ENCODE data around the gene TTC9.

- TF ChIP-seq, protein P1, sequence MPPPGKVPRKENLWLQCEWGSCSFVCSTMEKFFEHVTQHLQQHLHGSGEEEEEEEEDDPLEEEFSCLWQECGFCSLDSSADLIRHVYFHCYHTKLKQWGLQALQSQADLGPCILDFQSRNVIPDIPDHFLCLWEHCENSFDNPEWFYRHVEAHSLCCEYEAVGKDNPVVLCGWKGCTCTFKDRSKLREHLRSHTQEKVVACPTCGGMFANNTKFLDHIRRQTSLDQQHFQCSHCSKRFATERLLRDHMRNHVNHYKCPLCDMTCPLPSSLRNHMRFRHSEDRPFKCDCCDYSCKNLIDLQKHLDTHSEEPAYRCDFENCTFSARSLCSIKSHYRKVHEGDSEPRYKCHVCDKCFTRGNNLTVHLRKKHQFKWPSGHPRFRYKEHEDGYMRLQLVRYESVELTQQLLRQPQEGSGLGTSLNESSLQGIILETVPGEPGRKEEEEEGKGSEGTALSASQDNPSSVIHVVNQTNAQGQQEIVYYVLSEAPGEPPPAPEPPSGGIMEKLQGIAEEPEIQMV (tag; conservative IDR thresholded peaks at IDR 0.05; ENCODE audit: low read depth): no peak
- TF ChIP-seq, protein P2, sequence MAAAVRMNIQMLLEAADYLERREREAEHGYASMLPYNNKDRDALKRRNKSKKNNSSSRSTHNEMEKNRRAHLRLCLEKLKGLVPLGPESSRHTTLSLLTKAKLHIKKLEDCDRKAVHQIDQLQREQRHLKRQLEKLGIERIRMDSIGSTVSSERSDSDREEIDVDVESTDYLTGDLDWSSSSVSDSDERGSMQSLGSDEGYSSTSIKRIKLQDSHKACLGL (CRISPR knock-in tag; IDR thresholded peaks at IDR 0.05; ENCODE audit: borderline replicate concordance, poor library complexity, severe bottlenecking): no peak
- TF ChIP-seq, protein P3, sequence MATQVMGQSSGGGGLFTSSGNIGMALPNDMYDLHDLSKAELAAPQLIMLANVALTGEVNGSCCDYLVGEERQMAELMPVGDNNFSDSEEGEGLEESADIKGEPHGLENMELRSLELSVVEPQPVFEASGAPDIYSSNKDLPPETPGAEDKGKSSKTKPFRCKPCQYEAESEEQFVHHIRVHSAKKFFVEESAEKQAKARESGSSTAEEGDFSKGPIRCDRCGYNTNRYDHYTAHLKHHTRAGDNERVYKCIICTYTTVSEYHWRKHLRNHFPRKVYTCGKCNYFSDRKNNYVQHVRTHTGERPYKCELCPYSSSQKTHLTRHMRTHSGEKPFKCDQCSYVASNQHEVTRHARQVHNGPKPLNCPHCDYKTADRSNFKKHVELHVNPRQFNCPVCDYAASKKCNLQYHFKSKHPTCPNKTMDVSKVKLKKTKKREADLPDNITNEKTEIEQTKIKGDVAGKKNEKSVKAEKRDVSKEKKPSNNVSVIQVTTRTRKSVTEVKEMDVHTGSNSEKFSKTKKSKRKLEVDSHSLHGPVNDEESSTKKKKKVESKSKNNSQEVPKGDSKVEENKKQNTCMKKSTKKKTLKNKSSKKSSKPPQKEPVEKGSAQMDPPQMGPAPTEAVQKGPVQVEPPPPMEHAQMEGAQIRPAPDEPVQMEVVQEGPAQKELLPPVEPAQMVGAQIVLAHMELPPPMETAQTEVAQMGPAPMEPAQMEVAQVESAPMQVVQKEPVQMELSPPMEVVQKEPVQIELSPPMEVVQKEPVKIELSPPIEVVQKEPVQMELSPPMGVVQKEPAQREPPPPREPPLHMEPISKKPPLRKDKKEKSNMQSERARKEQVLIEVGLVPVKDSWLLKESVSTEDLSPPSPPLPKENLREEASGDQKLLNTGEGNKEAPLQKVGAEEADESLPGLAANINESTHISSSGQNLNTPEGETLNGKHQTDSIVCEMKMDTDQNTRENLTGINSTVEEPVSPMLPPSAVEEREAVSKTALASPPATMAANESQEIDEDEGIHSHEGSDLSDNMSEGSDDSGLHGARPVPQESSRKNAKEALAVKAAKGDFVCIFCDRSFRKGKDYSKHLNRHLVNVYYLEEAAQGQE (IDR thresholded peaks at IDR 0.05; ENCODE audit: borderline replicate concordance): no peak
- TF ChIP-seq, protein P3 (CRISPR knock-in tag; IDR thresholded peaks at IDR 0.05; ENCODE audit: low read depth): no peak
- no peak for TF ChIP-seq SREBF1 (IDR thresholded peaks at IDR 0.05; ENCODE audit: borderline replicate concordance, low read depth, low read length)
- TF ChIP-seq ZBTB7A (IDR thresholded peaks at IDR 0.05; ENCODE audit: borderline replicate concordance, control insufficient read depth, low read depth, low read length): no peak
- TF ChIP-seq HMBOX1 (IDR thresholded peaks at IDR 0.05): no peak
- TF ChIP-seq RFX5 (IDR thresholded peaks at IDR 0.05; ENCODE audit: low read depth, low read length): no peak
- no peak for TF ChIP-seq KDM1A (IDR thresholded peaks at IDR 0.05)
- no peak for TF ChIP-seq GABPA (tag; conservative IDR thresholded peaks at IDR 0.05; ENCODE audit: low read depth)
- no peak for TF ChIP-seq USF2 (CRISPR knock-in tag; IDR thresholded peaks at IDR 0.05)
- TF ChIP-seq NR2C2 (CRISPR knock-in tag; IDR thresholded peaks at IDR 0.05): no peak
- TF ChIP-seq NR2C2 (tag; IDR thresholded peaks at IDR 0.05): no peak
- no peak for TF ChIP-seq TEAD4 (IDR thresholded peaks at IDR 0.05; ENCODE audit: low read length)
- no peak for TF ChIP-seq TEAD4 (CRISPR knock-in tag; IDR thresholded peaks at IDR 0.05; ENCODE audit: borderline replicate concordance)
- TF ChIP-seq KDM4B (IDR thresholded peaks at IDR 0.05; ENCODE audit: borderline replicate concordance in 2 of 2, low read depth in 1 of 2): no peak
- TF ChIP-seq CTCF (IDR thresholded peaks at IDR 0.05 in 2 of 3, conservative IDR thresholded peaks at IDR 0.05 in 1 of 3; ENCODE audit: insufficient read depth in 2 of 3, low read depth in 1 of 3, low read length in 3 of 3): no peak
These were observed 74.8 kb downstream of the TTC9 start for GRCh38 chr14:70716483-70716882.
